ENCODE results near the gene PKMYT1.

PKMYT1 gene

DNA sequence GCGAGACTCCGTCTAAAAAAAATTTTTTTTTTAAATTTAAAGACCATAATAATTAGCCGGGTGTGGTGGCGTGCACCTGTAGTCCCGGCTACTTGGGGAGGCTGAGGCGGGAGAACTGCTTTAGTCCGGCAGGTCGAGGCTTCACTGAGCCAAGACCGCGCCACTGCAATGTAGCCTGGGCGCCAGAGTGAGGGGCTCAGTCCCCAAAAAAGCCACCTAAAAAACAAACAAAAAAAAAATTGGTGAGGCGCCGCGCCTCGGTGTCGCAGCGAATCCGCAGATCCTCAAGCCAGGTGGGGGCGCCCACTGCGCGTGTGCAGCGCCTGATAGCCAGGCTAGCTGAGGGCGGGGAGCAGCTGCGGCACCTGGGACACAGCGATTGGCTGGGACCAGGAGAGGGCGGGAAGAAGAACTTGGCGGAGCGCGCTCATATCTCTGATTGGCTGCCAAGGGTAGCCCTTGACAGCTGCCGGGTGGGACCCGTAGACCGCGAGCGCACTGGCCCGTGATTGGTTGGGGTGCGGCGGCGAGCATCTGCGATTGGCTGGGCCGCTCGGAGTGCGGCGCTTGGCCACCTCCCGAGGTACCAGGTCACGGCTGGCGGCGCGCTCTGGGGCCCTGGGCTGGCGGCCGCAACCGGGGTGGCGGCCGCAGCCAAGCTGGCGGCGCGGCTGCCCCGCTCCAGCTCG lies 23.5 kb upstream of the PKMYT1 start:
- DNase-seq (ENCODE audit: low spot score in 2 of 2) (peak; percentile 81 to 94), ATAC-seq (replicated peaks; ENCODE audit: extremely low read depth, poor library complexity, severe bottlenecking) (peak; percentile 99)
- Mint-ChIP-seq H3K36me3 (ENCODE audit: insufficient read depth) (peaks cover 3% of the 10 kb centered on the region), H3K4me3 (peak overlapping the region; percentile 73), H3K27ac (ENCODE audit: low read depth) (no peak overlapping the region), H3K27me3 (peaks cover 36% of the 10 kb centered on the region), H3K9me3 (no peaks in the 10 kb centered on the region), H3K4me1 (peaks cover 20% of the 10 kb centered on the region)

DNA sequence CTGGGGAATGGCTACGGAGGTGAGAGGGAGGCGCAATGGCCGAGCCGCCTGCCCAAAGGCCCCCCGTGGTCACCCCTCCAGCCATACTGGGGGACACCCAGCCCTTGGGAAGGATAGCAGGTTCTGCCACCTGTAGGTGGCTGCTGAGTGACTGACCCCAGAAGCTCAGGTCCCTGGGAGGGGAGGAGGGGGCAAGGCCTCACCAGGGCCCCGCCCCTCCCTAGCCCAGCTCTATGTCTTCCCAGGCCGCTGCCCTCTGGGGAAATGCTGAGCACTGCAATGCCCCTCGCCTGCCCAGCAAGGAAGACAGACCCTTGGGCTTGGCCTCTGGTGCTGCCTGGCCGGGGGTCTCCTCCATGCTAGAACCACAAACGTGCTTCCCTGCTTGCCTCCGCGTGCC lies 21.1 kb upstream of the PKMYT1 start:
- Mint-ChIP-seq H3K27me3 (peaks cover 25% of the 10 kb centered on the region), H3K4me1 (no peaks in the 10 kb centered on the region), H3K36me3 (ENCODE audit: insufficient read depth) (peaks cover 3% of the 10 kb centered on the region), H3K4me3 (no peak overlapping the region), H3K9me3 (no peaks in the 10 kb centered on the region), H3K27ac (ENCODE audit: low read depth) (no peak overlapping the region)
- DNase-seq (ENCODE audit: low spot score in 2 of 2): no peak
- no peak for ATAC-seq (replicated peaks; ENCODE audit: extremely low read depth, poor library complexity, severe bottlenecking)

DNA sequence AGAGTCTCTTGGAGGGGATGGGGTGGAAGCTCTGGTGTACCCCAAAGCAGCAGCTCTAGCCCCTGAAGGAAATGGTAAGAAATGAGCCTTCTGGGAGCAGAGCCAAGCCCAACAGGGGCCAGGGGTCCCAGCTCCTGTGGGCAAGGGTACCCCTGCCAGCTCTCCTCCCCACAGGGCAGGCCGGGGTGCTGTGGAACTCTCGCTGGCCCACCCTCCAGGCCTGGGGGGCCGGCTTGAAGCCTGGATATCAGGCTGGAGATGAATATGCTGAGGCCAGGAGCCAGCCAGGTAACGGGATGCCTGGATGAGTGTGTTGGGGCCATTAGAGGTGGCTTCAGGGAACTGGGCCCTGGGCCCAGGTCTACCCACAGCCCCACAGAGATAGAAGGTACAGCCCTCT lies 20.3 kb upstream of the PKMYT1 start:
- DNase-seq (ENCODE audit: low spot score in 2 of 2) (no peak), ATAC-seq (replicated peaks; ENCODE audit: extremely low read depth, poor library complexity, severe bottlenecking) (no peak)
- Mint-ChIP-seq H3K4me3 (no peak overlapping the region), H3K27ac (ENCODE audit: low read depth) (no peak overlapping the region), H3K4me1 (no peaks in the 10 kb centered on the region), H3K9me3 (no peaks in the 10 kb centered on the region), H3K36me3 (ENCODE audit: insufficient read depth) (peaks cover 3% of the 10 kb centered on the region), H3K27me3 (peaks cover 25% of the 10 kb centered on the region)

DNA sequence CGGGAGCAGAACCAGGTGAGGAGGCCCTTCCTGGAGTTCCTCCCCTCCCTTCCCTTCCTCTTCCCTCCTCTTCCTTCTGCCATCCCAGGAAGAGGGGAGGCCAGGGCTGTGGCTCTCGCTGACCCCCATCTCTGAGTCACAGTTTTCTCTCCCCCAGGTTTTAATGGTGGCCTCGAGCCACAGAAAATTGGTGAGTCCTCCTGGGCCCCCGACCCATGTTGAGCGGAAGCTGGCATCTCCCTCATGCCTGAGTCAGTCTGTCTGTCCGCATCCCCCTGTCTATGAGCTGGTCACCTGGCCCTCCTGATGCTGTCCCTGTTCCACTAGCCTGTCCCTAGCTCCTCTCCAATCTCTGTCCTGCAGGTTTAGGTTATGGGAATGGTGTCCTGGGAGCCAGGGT lies 19.7 kb upstream of the PKMYT1 start:
- no peak for ATAC-seq (replicated peaks; ENCODE audit: extremely low read depth, poor library complexity, severe bottlenecking)
- Mint-ChIP-seq H3K27me3 (peaks cover 25% of the 10 kb centered on the region), H3K4me1 (no peaks in the 10 kb centered on the region), H3K9me3 (no peaks in the 10 kb centered on the region), H3K36me3 (ENCODE audit: insufficient read depth) (peaks cover 2% of the 10 kb centered on the region), H3K27ac (ENCODE audit: low read depth) (no peak overlapping the region), H3K4me3 (no peak overlapping the region)
- DNase-seq (ENCODE audit: low spot score in 2 of 2): no peak

DNA sequence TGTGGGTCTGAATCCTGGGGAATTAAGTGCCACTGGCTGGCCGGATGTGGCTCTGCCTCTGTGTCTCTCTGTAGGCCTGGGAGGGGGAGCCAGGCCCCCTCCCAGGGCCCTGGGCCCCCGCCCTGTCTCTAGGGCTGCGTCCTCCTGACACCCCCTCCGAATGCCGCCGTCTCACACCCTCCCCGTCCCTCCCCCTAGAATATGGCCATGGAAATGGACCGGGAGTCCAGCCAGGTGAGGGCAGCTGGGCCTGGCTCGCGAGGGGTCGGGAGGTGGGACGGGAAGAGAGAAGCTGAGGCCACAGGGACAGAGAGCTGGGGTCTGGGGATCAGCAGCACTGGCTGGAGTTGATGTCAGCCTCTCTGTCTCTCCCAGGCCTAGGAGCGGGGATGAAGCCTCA lies 16.1 kb upstream of the PKMYT1 start:
- H3K36me3 Mint-ChIP-seq (ENCODE audit: insufficient read depth): no peaks in the 10 kb centered on the region
- no peaks in the 10 kb centered on the region for H3K4me1 Mint-ChIP-seq
- H3K4me3 Mint-ChIP-seq: no peak overlapping the region
- no peak overlapping the region for H3K27ac Mint-ChIP-seq (ENCODE audit: low read depth)
- H3K27me3 Mint-ChIP-seq: peaks cover 25% of the 10 kb centered on the region
- no peak for ATAC-seq (replicated peaks; ENCODE audit: extremely low read depth, poor library complexity, severe bottlenecking)
- no peaks in the 10 kb centered on the region for H3K9me3 Mint-ChIP-seq
- DNase-seq (ENCODE audit: low spot score in 2 of 2): no peak

DNA sequence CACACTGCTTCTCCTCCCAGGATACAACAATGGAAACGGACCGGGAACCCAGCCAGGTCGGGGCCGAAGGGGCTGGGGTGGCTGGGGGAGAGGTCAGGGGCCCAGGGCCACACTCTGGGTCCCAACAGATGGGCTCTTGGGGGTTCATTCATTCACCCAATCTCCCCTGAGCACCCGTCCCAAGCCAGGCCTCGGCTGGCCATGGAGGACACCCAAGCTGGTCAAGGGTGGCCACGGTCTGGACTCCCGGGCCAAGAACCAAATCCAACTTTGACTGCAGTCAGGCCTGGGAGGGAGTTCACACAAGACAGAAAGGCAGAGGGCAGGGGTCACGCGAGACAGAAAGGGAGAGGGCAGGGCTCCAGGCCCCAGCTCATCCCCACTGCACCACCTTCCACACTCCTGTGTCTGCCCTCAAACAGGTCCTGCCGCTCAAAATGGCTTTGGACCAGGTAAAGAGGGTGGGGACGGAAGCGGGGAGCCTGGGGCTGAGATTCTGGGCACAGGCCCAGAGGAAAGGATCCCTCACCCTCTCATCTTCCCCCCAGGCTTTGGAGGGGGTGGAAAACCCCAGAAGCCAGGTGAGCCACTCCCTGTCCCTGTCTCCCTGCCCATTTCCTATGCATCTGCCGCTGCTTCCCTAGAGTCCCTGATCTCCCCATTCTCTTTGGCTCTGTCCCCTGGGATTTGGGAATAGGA lies 12.3 kb upstream of the PKMYT1 start:
- ATAC-seq (replicated peaks; ENCODE audit: extremely low read depth, poor library complexity, severe bottlenecking) (no peak), DNase-seq (ENCODE audit: low spot score in 2 of 2) (no peak)
- Mint-ChIP-seq H3K4me3 (no peak overlapping the region), H3K4me1 (no peaks in the 10 kb centered on the region), H3K36me3 (ENCODE audit: insufficient read depth) (peaks cover 2% of the 10 kb centered on the region), H3K27me3 (no peaks in the 10 kb centered on the region), H3K9me3 (no peaks in the 10 kb centered on the region), H3K27ac (ENCODE audit: low read depth) (no peak overlapping the region)

DNA sequence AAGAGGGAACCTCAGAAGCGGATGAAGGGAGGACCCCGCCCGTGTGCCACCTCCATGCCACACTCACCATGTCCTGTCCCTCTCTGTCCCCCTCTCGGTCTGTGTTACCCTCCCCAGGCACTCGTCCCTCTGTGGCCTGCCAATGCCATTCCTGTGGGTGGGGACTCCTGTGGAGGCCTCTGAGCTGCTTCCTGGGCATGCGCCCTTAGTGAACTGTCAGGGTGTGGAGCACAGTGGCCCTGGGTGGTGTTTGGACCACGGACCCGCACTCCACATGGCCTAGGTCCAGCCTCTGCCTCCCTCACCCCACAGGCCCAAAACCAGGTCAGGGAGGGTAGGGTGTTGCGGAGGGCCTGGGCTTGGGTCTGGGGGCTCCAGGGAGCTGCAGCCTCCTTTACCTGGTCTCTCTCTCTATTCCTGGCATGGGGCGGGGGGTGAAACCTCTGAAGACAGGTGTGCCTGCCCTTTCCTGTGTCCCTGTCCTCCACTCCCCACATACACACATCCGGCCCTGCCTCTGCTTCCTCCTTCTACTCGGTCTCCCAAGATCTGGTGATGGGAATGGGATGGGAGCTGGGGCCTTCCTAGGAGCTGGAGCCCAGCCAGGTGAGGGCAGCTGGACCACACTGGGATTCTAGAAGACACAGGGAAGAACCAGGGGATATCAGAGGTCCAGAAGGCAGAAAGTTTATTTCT lies 11.5 kb upstream of the PKMYT1 start:
- H3K4me3 Mint-ChIP-seq: no peak overlapping the region
- peaks cover 2% of the 10 kb centered on the region for H3K36me3 Mint-ChIP-seq (ENCODE audit: insufficient read depth)
- no peak overlapping the region for H3K27ac Mint-ChIP-seq (ENCODE audit: low read depth)
- H3K9me3 Mint-ChIP-seq: no peaks in the 10 kb centered on the region
- no peaks in the 10 kb centered on the region for H3K27me3 Mint-ChIP-seq
- ATAC-seq (replicated peaks; ENCODE audit: extremely low read depth, poor library complexity, severe bottlenecking) (no peak), DNase-seq (ENCODE audit: low spot score in 2 of 2) (no peak)
- no peaks in the 10 kb centered on the region for H3K4me1 Mint-ChIP-seq

DNA sequence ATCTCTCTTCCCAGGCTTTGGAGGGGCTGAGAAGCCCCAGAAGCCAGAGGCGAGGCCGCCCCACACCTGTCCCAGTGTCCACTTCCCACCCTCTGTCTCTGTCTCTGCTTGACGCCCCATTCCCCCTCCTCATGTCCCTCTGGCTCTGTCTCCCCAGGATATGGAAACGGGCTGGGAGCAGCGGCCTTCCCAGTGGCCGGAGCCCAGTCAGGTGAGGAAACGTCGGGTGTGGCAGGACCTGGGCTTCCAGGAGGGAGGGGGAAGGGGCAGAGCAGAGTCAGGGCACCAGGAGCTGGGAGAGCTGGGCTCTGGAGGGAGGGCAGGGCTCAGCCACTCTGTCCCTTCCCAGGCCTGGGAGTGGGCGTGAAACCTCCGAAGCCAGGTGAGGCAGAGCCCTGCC lies 10.6 kb upstream of the PKMYT1 start:
- Mint-ChIP-seq H3K4me3 (no peak overlapping the region), H3K9me3 (no peaks in the 10 kb centered on the region), H3K36me3 (ENCODE audit: insufficient read depth) (peaks cover 2% of the 10 kb centered on the region), H3K27me3 (no peaks in the 10 kb centered on the region), H3K4me1 (no peaks in the 10 kb centered on the region), H3K27ac (ENCODE audit: low read depth) (no peak overlapping the region)
- ATAC-seq (replicated peaks; ENCODE audit: extremely low read depth, poor library complexity, severe bottlenecking) (no peak), DNase-seq (ENCODE audit: low spot score in 2 of 2) (no peak)

DNA sequence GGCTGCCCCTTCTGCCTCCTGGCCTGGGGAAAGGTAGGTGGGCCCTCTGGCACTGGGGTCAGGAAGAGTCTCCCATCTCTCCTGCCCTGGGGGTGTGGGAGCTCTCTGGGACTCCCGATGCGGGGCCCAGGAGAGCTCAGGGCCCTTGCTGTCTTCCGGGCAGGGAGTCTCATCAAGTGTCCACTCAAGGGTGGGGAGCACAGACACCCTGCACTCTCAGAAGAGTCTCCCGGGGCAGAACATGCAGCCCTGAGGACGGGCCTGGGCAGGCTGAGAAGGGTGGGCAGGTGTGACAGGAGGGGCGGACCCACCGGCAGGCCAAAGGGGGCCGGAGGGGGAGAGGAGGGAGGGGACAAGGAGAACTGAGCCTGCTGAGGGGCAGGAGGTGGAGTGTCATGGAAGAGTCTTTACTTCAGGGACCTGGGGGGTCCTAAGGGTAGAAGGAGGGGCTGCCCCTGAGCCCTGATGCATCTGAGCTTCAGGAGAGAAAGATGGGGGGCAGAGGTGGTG lies 8.4 kb upstream of the PKMYT1 start:
- Mint-ChIP-seq H3K9me3 (no peaks in the 10 kb centered on the region), H3K27ac (ENCODE audit: low read depth) (no peak overlapping the region), H3K27me3 (no peaks in the 10 kb centered on the region), H3K36me3 (ENCODE audit: insufficient read depth) (peaks cover 2% of the 10 kb centered on the region), H3K4me3 (no peak overlapping the region), H3K4me1 (no peaks in the 10 kb centered on the region)
- no peak for DNase-seq (ENCODE audit: low spot score in 2 of 2)
- ATAC-seq (replicated peaks; ENCODE audit: extremely low read depth, poor library complexity, severe bottlenecking): no peak

DNA sequence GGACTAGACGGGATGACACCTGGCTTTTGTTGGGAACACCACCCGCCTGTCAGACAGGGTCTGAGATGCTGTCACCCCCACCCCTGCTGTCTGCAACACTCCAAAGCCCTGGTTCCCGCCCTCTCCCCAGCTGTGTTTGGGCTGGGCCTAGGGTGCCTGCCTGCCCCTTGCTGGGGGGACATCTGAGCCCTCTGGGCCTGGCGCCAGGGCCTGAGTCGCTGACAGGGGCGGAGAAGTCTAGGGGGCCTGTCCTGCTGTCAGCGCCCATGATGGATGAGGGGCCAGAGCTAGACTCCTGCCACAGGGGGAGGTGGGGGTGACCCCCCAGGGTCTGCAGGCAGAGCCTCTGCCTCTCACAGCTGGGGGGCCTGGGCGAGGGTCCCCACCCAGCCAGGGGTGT lies 7.6 kb upstream of the PKMYT1 start:
- ATAC-seq (replicated peaks; ENCODE audit: extremely low read depth, poor library complexity, severe bottlenecking): no peak
- Mint-ChIP-seq H3K4me1 (no peaks in the 10 kb centered on the region), H3K27me3 (no peaks in the 10 kb centered on the region), H3K4me3 (no peak overlapping the region), H3K27ac (ENCODE audit: low read depth) (no peak overlapping the region), H3K9me3 (no peaks in the 10 kb centered on the region), H3K36me3 (ENCODE audit: insufficient read depth) (peaks cover 2% of the 10 kb centered on the region)
- no peak for DNase-seq (ENCODE audit: low spot score in 2 of 2)

DNA sequence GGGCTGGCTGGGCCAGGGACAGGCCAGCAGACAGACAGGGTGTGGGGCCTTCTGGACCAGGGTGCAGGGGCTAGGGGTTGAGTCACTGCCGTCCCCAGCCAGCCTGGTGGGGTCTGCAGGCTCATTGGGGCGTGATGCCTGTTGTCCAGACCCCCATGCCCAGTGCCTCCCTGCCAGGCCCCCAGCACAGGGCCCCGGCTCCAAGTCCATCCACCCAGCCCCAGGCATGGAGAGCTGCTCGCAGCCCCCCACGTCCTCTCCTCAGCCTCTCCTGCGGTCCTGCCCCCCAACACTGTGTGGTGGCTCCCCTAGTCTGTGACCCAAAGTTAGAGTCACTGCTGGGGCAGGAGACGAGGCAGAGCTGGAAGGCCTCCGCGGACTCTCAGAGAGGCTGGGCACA lies 7.0 kb upstream of the PKMYT1 start:
- Mint-ChIP-seq H3K9me3 (no peaks in the 10 kb centered on the region), H3K4me3 (no peak overlapping the region), H3K27me3 (no peaks in the 10 kb centered on the region), H3K27ac (ENCODE audit: low read depth) (no peak overlapping the region), H3K4me1 (no peaks in the 10 kb centered on the region), H3K36me3 (ENCODE audit: insufficient read depth) (peaks cover 2% of the 10 kb centered on the region)
- DNase-seq (ENCODE audit: low spot score in 2 of 2): no peak
- ATAC-seq (replicated peaks; ENCODE audit: extremely low read depth, poor library complexity, severe bottlenecking): no peak

DNA sequence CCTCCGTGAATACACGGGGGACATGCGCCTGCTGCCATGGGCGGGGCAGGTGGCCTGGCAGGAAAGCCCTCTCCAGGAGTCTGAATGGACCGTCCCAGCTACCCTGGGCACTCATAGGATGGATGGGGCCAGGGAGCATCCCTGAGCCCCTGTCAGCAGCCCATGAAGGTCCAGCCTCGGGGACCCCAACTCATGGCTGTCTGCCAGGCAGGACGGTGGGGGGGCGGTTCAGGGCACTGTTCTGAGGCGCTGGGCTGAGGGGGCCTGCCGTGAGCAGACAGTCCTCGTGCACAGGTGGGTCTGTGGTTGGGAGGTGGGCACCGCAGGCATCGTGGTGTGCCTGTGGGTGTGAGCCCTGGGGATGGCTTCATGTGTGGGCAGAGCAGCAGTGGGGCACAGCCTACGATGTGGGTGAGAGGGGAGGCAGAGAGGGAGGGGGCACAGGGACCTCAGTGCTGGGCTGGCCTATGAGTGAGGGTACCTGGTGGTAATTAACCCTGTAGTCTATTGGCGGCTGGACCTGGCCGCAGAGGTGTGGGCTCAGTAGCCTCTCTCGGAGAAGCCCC lies 6.5 kb upstream of the PKMYT1 start:
- no peak overlapping the region for H3K4me3 Mint-ChIP-seq
- H3K36me3 Mint-ChIP-seq (ENCODE audit: insufficient read depth): peaks cover 2% of the 10 kb centered on the region
- DNase-seq (ENCODE audit: low spot score in 2 of 2) (no peak), ATAC-seq (replicated peaks; ENCODE audit: extremely low read depth, poor library complexity, severe bottlenecking) (no peak)
- H3K27me3 Mint-ChIP-seq: no peaks in the 10 kb centered on the region
- H3K27ac Mint-ChIP-seq (ENCODE audit: low read depth): no peak overlapping the region
- H3K9me3 Mint-ChIP-seq: no peaks in the 10 kb centered on the region
- peaks cover 3% of the 10 kb centered on the region for H3K4me1 Mint-ChIP-seq
